Right cardiac atrium (tissue), 5 donors: ENCODE measurements around the gene JDP2. TPM values are rescaled to one million over a fixed set of nuclear protein-coding genes. Genes with fewer than 3 reads are reported as not detected.

Source experiments
- ATAC-seq, 2 donors: fragments of 200-7000 bp; cut with Tn5 transposase; one replicate each; pipeline versions ENCODE4 v1.8.0 to v1.9.1; 2020; ENCODE audit warnings: moderate library complexity in 2 of 2, mild to moderate bottlenecking in 1 of 2
- DNase-seq, 3 donors: peaks; one replicate each; pipeline ENCODE4 v3.0.0-alpha.2; 2020
- H3K27ac ChIP-seq: one replicate; pipeline ENCODE4 v1.5.1; 2013; ENCODE audit warnings: mild to moderate bottlenecking, low read length, control low read depth, moderate library complexity
- H3K27me3 ChIP-seq: one replicate; pipeline ENCODE4 v1.6.1; 2013; ENCODE audit not compliant: control insufficient read depth, insufficient read depth
- H3K4me1 ChIP-seq: one replicate; pipeline ENCODE4 v1.6.1; 2013; ENCODE audit warnings: low read length; ENCODE audit not compliant: control insufficient read depth, insufficient read depth
- H3K4me3 ChIP-seq: one replicate; pipeline ENCODE4 v1.5.1; 2013; ENCODE audit warnings: low read length, control low read depth
- H3K9me3 ChIP-seq: one replicate; pipeline ENCODE4 v1.6.1; 2013; ENCODE audit warnings: low read length; ENCODE audit not compliant: control insufficient read depth
- WGBS: extraction: QIAGEN DNeasy Blood & Tissue Kit; methylation state at CpG from one replicate; pipeline ENCODE4 v1.1.7; 2013; 5-methylcytosine and 5-hydroxymethylcytosine counted together
- intact Hi-C, 4 donors: fragments of 100-400 bp; cut with DNase I; formaldehyde crosslinking; loops; one replicate each; pipeline versions ENCODE4 v1.11.0 to v1.14.0; 2022 to 2023
- polyA plus RNA-seq: library from polyadenylated mRNA; stranded (reverse); fragments of 200-250 nt; gene quantifications from one replicate; pipeline ENCODE4 v1.2.3, GENCODE V29; 2013
- total RNA-seq, 4 donors: library from RNA; stranded (reverse); fragmentation: NEBNext Ultra II Directional; extraction: Animal tissue kit (Norgen Biotek cat#: 25700); gene quantifications; one replicate each; pipeline ENCODE4 v1.2.1, GENCODE V29; 2021
- donor health status: healthy with polysubstance abuse.
- donor health status: DM: no; HTN: yes; CAD: no.
- donor health status: DM: no; HTN: no; CAD: no.
- donor health status: DM: no; HTN: yes; CAD: no; lungs with severe emphysema.
- donor health status: DM: yes; HTN: yes; CAD: no.

JDP2 gene
- total and polyA plus RNA-seq, 5 donors = 28.3 to 42.2 (median 39.2) TPM

DNA sequence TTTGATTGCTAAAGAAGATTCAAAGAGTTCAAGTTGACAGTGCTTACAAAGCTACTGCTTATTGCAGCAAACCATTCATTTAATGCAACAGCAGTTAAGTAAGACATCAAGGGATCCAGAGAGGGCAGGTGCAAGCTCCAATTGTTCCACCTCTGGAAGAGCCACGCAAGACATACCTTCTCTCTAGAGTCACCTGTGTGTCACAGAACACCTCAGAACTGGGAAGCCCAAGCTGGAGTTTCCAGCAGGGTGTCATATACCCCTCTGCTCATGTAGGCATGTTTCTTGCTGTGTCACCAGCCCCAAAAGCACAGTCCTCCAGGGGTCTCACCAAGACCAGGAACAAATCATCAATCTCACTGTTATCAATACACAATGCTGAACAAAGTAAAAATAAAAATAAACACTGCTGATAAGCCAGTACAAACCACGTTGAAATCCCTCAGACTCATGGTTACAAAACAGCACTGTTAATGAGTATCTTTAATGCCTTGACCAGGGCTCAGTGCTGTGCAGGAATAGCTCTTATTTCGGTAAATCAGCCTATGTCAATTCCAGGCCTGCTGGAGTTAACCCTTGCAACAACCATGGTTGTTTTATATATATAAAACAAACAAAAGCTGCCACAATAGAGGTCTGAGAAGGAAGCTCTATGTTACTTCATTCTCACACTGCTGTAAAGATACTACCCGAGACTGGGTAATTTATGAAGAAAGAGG is 57.0 kb downstream of the JDP2 start:
- H3K27me3 ChIP-seq = no peaks in the 10 kb centered on the region
- no peaks in the 10 kb centered on the region for H3K4me1 ChIP-seq
- no peak for ATAC-seq
- H3K9me3 ChIP-seq = no peaks in the 10 kb centered on the region
- no peak overlapping the region for H3K27ac ChIP-seq
- intact Hi-C loops = loop anchor here in 3 of 4 donors (5.0 to 10.0 kb wide), 2 partner anchors 178 to 360 kb away; partner anchors contain the start of gene NEK9 (in 1 of the 3)
- no peak for DNase-seq
- WGBS = 49% methylated on average over 4 of the region's 4 CpGs
- H3K4me3 ChIP-seq = no peak overlapping the region

DNA sequence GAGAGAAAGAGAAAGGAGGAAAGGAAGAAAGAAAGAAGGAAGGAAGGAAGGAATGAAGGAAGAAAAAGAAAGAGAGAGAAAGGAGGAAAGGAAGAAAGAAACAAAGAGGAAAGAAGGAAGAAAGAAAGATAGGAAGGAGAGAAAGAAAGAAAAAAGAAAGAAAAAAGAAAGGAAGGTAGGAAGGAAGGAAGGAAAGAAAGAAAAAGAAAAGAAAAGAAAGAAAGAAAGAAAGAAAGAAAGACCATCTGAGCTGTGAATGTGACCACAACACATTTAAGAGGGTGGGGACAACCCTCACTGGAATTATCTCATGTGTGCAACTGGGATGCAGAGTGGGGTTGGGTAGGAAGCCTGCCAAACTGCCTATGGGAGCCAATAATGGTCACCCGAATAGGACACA is 58.5 kb downstream of the JDP2 start:
- Histone ChIP-seq H3K4me3 (no peak overlapping the region), H3K27ac (no peak overlapping the region), H3K4me1 (no peaks in the 10 kb centered on the region), H3K9me3 (no peaks in the 10 kb centered on the region), H3K27me3 (no peaks in the 10 kb centered on the region)
- DNase-seq (no peak), ATAC-seq (no peak)
- intact Hi-C loops = loop anchor here in 3 of 4 donors (5.0 to 10.0 kb wide), 2 partner anchors 179 to 362 kb away; partner anchors contain the start of gene NEK9 (in 1 of the 3)
- 55% methylated on average over 1 of the region's 1 CpG for WGBS

DNA sequence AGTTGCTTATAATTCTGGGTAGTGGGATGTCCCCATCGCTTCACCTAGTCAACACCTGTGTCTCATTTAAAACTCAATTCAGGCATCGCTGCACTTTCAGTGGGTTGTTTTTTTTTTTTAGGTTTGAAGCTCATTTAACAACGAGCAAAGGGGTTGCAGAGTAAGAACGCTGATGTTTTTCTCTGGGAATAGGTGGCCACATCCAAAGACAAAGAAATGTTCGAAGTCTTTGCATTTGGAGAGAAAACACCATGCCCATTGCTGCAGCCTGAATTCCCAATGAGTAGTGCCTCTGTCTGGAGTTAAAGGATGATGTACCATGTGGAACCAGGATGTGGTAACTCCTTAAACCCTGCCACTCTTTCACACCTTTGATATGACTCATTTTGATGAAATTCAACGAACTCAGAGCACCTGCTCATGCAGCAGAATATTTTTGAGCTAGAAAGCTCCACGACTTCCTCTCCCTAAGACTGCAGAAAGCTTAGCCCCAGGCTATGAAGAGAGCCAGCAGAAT is 59.4 kb downstream of the JDP2 start:
- Histone ChIP-seq H3K9me3 (no peaks in the 10 kb centered on the region), H3K4me3 (no peak overlapping the region), H3K27me3 (no peaks in the 10 kb centered on the region), H3K4me1 (no peaks in the 10 kb centered on the region), H3K27ac (no peak overlapping the region)
- no peak for DNase-seq
- ATAC-seq = no peak
- intact Hi-C loops = loop anchor here in 3 of 4 donors (5.0 to 10.0 kb wide), 2 partner anchors 180 to 362 kb away; partner anchors contain the start of gene NEK9 (in 1 of the 3)
- WGBS = 75% methylated on average over 7 of the region's 7 CpGs

DNA sequence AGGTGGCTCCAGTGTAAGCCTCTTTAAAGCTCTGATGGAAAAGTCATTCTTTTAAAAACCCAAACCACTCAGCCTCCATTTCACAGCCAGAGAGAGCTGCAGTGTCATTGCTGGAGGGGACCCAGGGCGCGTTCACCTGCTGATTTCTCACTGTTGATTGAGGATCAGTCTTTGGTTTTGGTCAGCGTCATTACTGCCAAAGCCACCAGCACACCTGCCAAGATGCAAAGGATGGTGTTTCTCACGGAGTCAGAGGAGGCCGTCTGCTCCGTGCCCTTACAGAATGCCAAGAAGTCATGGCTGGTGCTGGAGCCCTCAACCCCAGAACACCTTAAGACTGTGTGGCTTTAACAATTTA is 61.6 kb downstream of the JDP2 start:
- Histone ChIP-seq H3K4me3 (no peak overlapping the region), H3K4me1 (no peaks in the 10 kb centered on the region), H3K27ac (no peak overlapping the region), H3K27me3 (no peaks in the 10 kb centered on the region), H3K9me3 (no peaks in the 10 kb centered on the region)
- intact Hi-C loops = loop anchor here (2.0 to 10.0 kb wide), 3 partner anchors 179 to 365 kb away; partner anchors contain the start of gene NEK9 (in 1 of the 4)
- DNase-seq (no peak), ATAC-seq (peak in 1 of 2 donors; percentile 25)
- WGBS = 84% methylated on average over 6 of the region's 6 CpGs

DNA sequence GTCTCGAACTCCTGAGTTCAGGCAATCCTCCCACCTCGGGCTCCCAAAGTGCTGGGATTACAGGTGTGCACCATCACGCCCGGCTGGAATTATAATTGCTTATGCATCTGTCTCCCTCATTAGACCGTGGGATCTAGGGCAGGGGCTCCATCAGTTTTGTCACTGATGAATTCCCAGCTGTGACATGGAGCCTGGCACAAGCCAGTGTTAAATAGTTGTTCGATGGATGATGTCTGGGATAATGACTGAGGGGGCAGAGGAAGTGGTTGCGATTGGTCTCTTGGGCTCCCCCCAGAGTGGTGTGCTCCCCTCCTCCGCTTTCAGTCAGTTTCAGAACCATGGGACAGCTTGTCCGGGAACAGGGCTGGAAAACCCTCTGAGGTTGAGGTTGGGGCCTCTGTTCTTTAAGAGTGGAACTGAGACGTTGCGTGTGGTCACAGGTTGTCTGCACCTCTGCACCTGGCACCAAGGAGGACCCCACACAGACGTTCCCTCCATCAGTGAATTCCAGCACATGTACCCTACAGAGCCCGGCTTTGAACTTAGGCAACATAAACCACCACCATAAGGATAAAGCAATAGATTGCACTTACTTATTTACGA is 63.7 kb downstream of the JDP2 start:
- DNase-seq (no peak), ATAC-seq (no peak)
- H3K27ac ChIP-seq = no peak overlapping the region
- no peaks in the 10 kb centered on the region for H3K4me1 ChIP-seq
- no peaks in the 10 kb centered on the region for H3K9me3 ChIP-seq
- H3K27me3 ChIP-seq = no peaks in the 10 kb centered on the region
- WGBS = 78% methylated on average over 14 of the region's 14 CpGs
- no peak overlapping the region for H3K4me3 ChIP-seq
- intact Hi-C loops = loop anchor here in 1 of 4 donors (10.0 kb wide), 1 partner anchor 357 kb away; no protein-coding TSS in a partner anchor

DNA sequence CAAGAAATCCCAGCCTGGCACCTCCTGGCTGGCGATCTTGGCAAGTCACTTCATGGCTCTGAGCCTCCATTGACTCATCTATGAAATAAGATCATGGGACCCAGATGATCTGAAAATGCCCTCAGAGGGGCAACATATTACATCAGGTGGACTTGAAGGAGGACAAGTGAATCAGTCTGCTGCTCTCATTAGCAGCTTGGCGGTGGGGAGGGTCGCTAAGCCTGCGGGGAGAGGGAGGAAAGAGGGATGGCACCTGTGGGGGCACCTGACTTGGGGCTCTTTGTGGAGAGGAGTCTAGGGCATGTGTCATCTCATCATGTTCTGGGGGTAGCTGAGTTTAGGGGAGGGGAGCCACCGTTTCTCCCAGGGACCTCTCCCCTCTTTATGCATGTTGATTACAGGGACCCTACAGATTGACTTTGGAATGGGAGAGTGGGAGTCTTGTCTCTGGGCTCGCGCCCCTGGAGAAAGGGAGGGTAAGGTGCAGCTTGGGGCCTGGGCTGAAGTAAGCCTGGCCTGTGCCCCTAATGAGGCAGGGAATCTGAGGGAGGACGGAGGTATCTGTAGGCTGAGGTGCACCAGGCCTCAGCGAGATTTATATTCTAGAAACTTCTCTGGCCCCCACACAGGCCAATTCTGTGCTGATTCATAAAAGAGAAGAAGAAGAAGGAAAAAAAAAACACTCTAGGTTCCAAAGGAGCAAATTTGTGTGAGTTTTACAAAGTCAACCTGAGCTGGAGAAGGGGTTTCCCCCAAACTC is 65.2 kb downstream of the JDP2 start:
- 89% methylated on average over 9 of the region's 9 CpGs for WGBS
- no peak for DNase-seq
- H3K9me3 ChIP-seq = no peaks in the 10 kb centered on the region
- ATAC-seq = no peak
- H3K4me3 ChIP-seq = no peak overlapping the region
- intact Hi-C loops = loop anchor here in 1 of 4 donors (10.0 kb wide), 1 partner anchor 358 kb away; no protein-coding TSS in a partner anchor
- no peaks in the 10 kb centered on the region for H3K27me3 ChIP-seq
- no peak overlapping the region for H3K27ac ChIP-seq
- no peaks in the 10 kb centered on the region for H3K4me1 ChIP-seq

DNA sequence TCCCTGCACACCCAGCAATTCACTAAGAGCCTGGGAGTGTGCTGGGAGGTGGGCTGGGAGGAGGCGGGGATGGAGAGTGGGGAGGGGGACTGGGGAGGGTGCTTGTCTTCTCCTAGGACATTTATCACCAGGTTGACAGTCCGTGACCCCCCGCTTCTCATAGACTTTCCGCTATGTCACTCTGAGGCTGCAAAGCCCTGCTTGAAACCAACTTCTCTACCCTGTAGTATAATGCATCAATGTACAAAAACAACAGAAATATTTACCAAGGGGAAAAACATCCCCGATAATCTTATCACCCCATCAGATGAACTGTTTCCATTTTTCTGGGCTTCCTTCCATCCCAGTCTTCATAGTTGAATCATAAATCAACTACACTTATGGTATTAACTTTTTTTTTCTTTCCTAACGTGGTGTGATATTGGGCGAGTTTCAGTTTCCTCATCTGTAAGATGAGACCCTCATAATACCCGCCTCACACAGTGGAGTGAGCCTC is 65.8 kb downstream of the JDP2 start:
- 75% methylated on average over 8 of the region's 8 CpGs for WGBS
- no peaks in the 10 kb centered on the region for H3K9me3 ChIP-seq
- no peak overlapping the region for H3K27ac ChIP-seq
- ATAC-seq (no peak), DNase-seq (no peak)
- no peak overlapping the region for H3K4me3 ChIP-seq
- H3K4me1 ChIP-seq = no peaks in the 10 kb centered on the region
- intact Hi-C loops = loop anchor here in 1 of 4 donors (10.0 kb wide), 1 partner anchor 359 kb away; no protein-coding TSS in a partner anchor
- H3K27me3 ChIP-seq = no peaks in the 10 kb centered on the region

DNA sequence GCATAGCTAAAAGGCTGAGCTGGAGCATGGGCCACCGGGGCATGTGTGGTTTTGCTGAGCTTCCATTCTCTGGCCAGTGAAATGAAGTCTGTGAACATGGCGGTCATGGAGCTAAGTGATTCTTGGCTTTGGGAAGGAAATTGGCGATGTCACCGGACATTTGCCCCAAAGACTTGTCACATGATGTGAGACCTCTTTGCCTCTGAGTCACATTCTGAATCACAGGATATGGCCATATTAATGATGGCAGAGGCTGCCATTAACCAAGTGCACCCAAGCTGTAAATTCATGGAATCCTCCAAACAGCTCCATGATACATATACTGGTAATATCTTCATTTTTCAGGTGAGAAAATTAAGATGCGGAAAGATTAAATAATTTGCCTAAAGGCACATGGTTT is 67.1 kb downstream of the JDP2 start:
- DNase-seq = no peak
- Histone ChIP-seq H3K4me1 (no peaks in the 10 kb centered on the region), H3K27me3 (no peaks in the 10 kb centered on the region), H3K4me3 (no peak overlapping the region), H3K9me3 (no peaks in the 10 kb centered on the region), H3K27ac (no peak overlapping the region)
- WGBS = 96% methylated on average over 5 of the region's 5 CpGs
- ATAC-seq = no peak
- intact Hi-C loops = loop anchor here in 1 of 4 donors (10.0 kb wide), 1 partner anchor 360 kb away; no protein-coding TSS in a partner anchor

DNA sequence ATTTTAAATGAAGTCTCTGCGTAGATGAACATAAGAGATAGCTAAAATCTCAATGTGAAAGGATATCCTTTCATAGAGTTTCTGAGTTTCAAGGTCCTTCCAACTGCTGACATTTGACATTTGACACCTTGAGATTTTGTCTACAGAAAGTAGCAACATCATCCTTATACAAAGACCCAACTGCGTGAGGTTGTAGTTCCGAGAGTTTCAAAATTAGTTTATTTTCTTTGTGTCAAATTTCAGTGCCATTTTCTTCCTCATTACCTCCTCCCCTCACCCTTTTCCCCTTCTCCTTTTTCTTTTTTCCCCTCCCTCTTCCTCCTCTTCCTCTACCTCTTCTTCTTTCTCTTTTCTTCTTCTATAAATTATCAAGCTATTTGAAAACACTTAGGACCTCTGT is 67.6 kb downstream of the JDP2 start:
- H3K27me3 ChIP-seq = no peaks in the 10 kb centered on the region
- 76% methylated on average over 3 of the region's 3 CpGs for WGBS
- no peaks in the 10 kb centered on the region for H3K9me3 ChIP-seq
- ATAC-seq (no peak), DNase-seq (no peak)
- no peak overlapping the region for H3K4me3 ChIP-seq
- intact Hi-C loops = loop anchor here in 1 of 4 donors (10.0 kb wide), 1 partner anchor 361 kb away; no protein-coding TSS in a partner anchor
- H3K27ac ChIP-seq = no peak overlapping the region
- H3K4me1 ChIP-seq = no peaks in the 10 kb centered on the region

DNA sequence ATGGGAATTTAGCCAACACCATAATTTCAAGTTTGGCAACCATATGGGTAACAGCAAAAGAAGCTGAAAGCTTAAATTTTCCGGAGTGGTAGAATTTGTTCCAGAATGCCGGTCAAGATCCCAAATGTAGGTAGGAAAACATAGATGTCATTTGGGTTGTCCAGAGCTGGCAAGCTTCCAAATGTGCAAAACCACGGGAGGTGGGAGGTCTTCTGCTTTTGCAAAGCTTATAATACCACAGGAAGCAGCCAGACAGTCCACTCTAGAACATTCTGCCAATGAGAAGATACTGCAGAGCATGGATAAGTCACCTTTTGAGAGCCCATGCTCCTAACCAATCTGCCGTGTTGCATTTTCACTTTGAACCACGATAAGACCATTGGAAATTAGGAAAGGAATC is 68.1 kb downstream of the JDP2 start:
- DNase-seq (no peak), ATAC-seq (no peak)
- no peaks in the 10 kb centered on the region for H3K4me1 ChIP-seq
- no peak overlapping the region for H3K27ac ChIP-seq
- intact Hi-C loops = loop anchor here in 1 of 4 donors (10.0 kb wide), 1 partner anchor 361 kb away; no protein-coding TSS in a partner anchor
- H3K4me3 ChIP-seq = no peak overlapping the region
- no peaks in the 10 kb centered on the region for H3K9me3 ChIP-seq
- WGBS = 75% methylated on average over 5 of the region's 5 CpGs
- no peaks in the 10 kb centered on the region for H3K27me3 ChIP-seq
